SK-N-SH treated with all-trans-retinoic acid at 6 μM for 48 hours (cell line): ENCODE results near the gene TRIM25.

ENCODE experiments used
- CSDC2 ChIP-seq: fragments of 250-450 bp; sonication (Bioruptor Pico); IDR thresholded peaks from 2 replicates; pipeline ENCODE4 v1.5.0; 2020; ENCODE audit warnings: mild to moderate bottlenecking, moderate library complexity
- ESRRG ChIP-seq: fragments of 250-450 bp; sonication (Bioruptor Pico); IDR thresholded peaks from 2 replicates; pipeline ENCODE4 v1.6.1; 2021; ENCODE audit warnings: mild to moderate bottlenecking
- ISL1 ChIP-seq: fragments of 250-450 bp; sonication (Bioruptor Pico); IDR thresholded peaks from 2 replicates; pipeline ENCODE4 v2.1.2; 2022; ENCODE audit warnings: mild to moderate bottlenecking, moderate library complexity
- TCF4 ChIP-seq: fragments of 250-450 bp; sonication (Bioruptor Pico); IDR thresholded peaks from 2 replicates; pipeline ENCODE4 v1.8.0; 2021; ENCODE audit warnings: mild to moderate bottlenecking, moderate library complexity, borderline replicate concordance
- ZFP3 ChIP-seq: fragments of 250-450 bp; sonication (Bioruptor Pico); IDR thresholded peaks from 2 replicates; pipeline ENCODE4 v1.5.0; 2020; ENCODE audit warnings: mild to moderate bottlenecking, moderate library complexity
- ZFP30 ChIP-seq: fragments of 450-650 bp; formaldehyde crosslinking; IDR thresholded peaks from 2 replicates; pipeline ENCODE4 v1.5.0; 2022; ENCODE audit warnings: mild to moderate bottlenecking, moderate library complexity

DNA sequence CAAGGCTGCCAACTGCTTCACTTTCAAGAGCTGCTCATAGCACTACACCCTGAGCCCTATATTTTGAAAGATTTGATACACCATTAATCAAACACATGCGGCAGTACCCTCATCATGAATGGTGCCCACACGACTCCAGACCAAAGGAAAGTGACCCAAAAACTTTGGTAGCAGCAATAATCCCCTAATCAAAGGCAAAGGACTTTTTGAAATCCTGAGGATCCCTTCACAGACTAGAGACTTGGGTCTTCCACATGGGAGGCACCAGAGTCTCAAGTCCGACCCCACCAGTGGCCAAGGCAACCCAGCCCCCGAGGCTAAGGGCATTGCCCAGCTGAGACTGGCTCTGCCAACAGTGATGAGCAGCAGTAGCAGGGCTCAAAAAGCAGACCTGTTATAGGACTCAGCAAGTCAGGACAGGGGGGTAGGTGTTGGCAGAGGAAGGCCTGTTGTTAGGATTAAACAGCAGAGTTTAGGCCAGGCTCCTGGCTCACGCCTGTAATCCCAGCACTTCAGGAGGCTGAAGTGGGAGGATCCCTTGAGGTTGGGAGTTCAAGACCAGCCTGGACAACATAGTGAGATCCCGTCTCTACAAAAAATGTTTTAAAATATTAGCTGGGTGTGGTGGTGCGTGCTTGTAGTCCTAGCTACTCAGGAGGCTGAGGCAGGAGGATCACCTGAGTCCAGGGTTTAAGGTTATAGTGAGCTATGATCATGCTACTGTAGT, 3.2 kb downstream of the TRIM25 start:
- no peak for TF ChIP-seq TCF4 (CRISPR knock-in tag)
- TF ChIP-seq ZFP3 (CRISPR knock-in tag): no peak
- no peak for TF ChIP-seq ZFP30 (CRISPR knock-in tag)
- TF ChIP-seq CSDC2 (CRISPR knock-in tag): no peak
- no peak for TF ChIP-seq ESRRG
- TF ChIP-seq ISL1 (CRISPR knock-in tag): no peak
